H9 (cell line): ENCODE results near the gene UQCRHL. TPM values are rescaled to one million over a fixed set of nuclear protein-coding genes. Genes with fewer than 3 reads are reported as not detected.
A peak's percentile ranks its signal among the peaks of the same experiment; 100 is the strongest.

Experiments used
- DNase-seq: peaks from one replicate; pipeline ENCODE4 v3.0.0-alpha.2; 2017
- H2AFZ ChIP-seq: one replicate; pipeline ENCODE4 v1.6.1; 2013; ENCODE audit warnings: mild to moderate bottlenecking, low read length, control low read depth, moderate library complexity
- H2AK5ac ChIP-seq: 2 replicates; pipeline ENCODE4 v1.6.1; 2013; ENCODE audit warnings: low read length, control low read depth, mixed read lengths; ENCODE audit not compliant: insufficient read length
- H2BK120ac ChIP-seq: one replicate; pipeline ENCODE4 v1.6.1; 2013; ENCODE audit warnings: low read depth, mild to moderate bottlenecking, low read length, control low read depth, inconsistent platforms; ENCODE audit not compliant: poor library complexity, severe bottlenecking
- H2BK12ac ChIP-seq: 2 replicates; pipeline ENCODE4 v1.6.1; 2013; ENCODE audit warnings: low read length, control low read depth, mixed read lengths, low read depth; ENCODE audit not compliant: insufficient read length
- H2BK15ac ChIP-seq: 2 replicates; pipeline ENCODE4 v1.6.1; 2013; ENCODE audit warnings: low read depth, low read length, control low read depth
- H2BK20ac ChIP-seq: one replicate; pipeline ENCODE4 v1.6.1; 2013; ENCODE audit warnings: low read depth, mild to moderate bottlenecking, low read length, control low read depth, inconsistent platforms; ENCODE audit not compliant: poor library complexity, severe bottlenecking
- H2BK5ac ChIP-seq: 2 replicates; pipeline ENCODE4 v1.6.1; 2013; ENCODE audit warnings: low read length, control low read depth, mixed read lengths; ENCODE audit not compliant: insufficient read length
- H3K14ac ChIP-seq: 2 replicates; pipeline ENCODE4 v1.6.1; 2013; ENCODE audit warnings: low read length, control low read depth; ENCODE audit not compliant: insufficient read depth
- H3K18ac ChIP-seq: 2 replicates; pipeline ENCODE4 v1.6.1; 2013; ENCODE audit warnings: low read depth, mild to moderate bottlenecking, mixed read lengths, low read length, control low read depth; ENCODE audit not compliant: insufficient read length
- H3K23ac ChIP-seq: 2 replicates; pipeline ENCODE4 v1.6.1; 2013; ENCODE audit warnings: low read length, control low read depth, mixed read lengths, low read depth; ENCODE audit not compliant: insufficient read length
- H3K23me2 ChIP-seq: 2 replicates; pipeline ENCODE4 v1.6.1; 2013; ENCODE audit warnings: low read depth, mild to moderate bottlenecking, mixed read lengths, low read length, control low read depth; ENCODE audit not compliant: insufficient read length, poor library complexity, severe bottlenecking
- H3K27ac ChIP-seq: 2 replicates; pipeline ENCODE4 v1.5.1; 2013; ENCODE audit warnings: low read length, control low read depth, mixed read lengths, low read depth; ENCODE audit not compliant: insufficient read length
- H3K27me3 ChIP-seq: 2 replicates; pipeline ENCODE4 v1.6.1; 2013; ENCODE audit warnings: low read length, control low read depth, inconsistent platforms; ENCODE audit not compliant: insufficient read depth
- H3K4ac ChIP-seq: 2 replicates; pipeline ENCODE4 v1.6.1; 2013; ENCODE audit warnings: low read depth, mild to moderate bottlenecking, control low read depth, inconsistent platforms, low read length, moderate library complexity
- H3K4me1 ChIP-seq: 2 replicates; pipeline ENCODE4 v1.6.1; 2013; ENCODE audit warnings: low read length, control low read depth, inconsistent platforms; ENCODE audit not compliant: insufficient read depth
- H3K4me2 ChIP-seq: 2 replicates; pipeline ENCODE4 v1.6.1; 2013; ENCODE audit warnings: low read length, control low read depth, mixed read lengths; ENCODE audit not compliant: insufficient read length, insufficient read depth
- H3K56ac ChIP-seq: 2 replicates; pipeline ENCODE4 v1.6.1; 2013; ENCODE audit warnings: low read depth, mild to moderate bottlenecking, mixed read lengths, low read length, control low read depth; ENCODE audit not compliant: insufficient read length
- H3K79me1 ChIP-seq: 2 replicates; pipeline ENCODE4 v1.6.1; 2013; ENCODE audit warnings: low read depth, mild to moderate bottlenecking, moderate library complexity, low read length, control low read depth, inconsistent platforms; ENCODE audit not compliant: insufficient read depth, poor library complexity, severe bottlenecking
- H3K79me2 ChIP-seq: 2 replicates; pipeline ENCODE4 v1.6.1; 2013; ENCODE audit warnings: low read length, control low read depth, inconsistent platforms; ENCODE audit not compliant: insufficient read depth
- H3K9ac ChIP-seq: 2 replicates; pipeline ENCODE4 v1.6.1; 2013; ENCODE audit warnings: low read length, control low read depth, mixed read lengths; ENCODE audit not compliant: insufficient read length; ENCODE audit errors: extremely low read depth
- H3K9me3 ChIP-seq: one replicate; pipeline ENCODE4 v1.6.1; 2013; ENCODE audit warnings: low read depth, low read length, inconsistent platforms; ENCODE audit not compliant: control insufficient read depth
- H3T11ph ChIP-seq: one replicate; pipeline ENCODE4 v1.6.1; 2013; ENCODE audit warnings: mild to moderate bottlenecking, low read length, control low read depth, inconsistent platforms
- H4K20me1 ChIP-seq: one replicate; pipeline ENCODE4 v1.6.1; 2013; ENCODE audit not compliant: control insufficient read depth, insufficient read length, insufficient read depth
- H4K5ac ChIP-seq: 2 replicates; pipeline ENCODE4 v1.6.1; 2013; ENCODE audit warnings: low read depth, mild to moderate bottlenecking, mixed read lengths, low read length, control low read depth; ENCODE audit not compliant: insufficient read length
- H4K8ac ChIP-seq: replicated peaks from 2 replicates; pipeline ENCODE4 v1.6.1; 2013; ENCODE audit warnings: low read length, control low read depth, mixed read lengths, low read depth; ENCODE audit not compliant: insufficient read length
- H4K91ac ChIP-seq: 2 replicates; pipeline ENCODE4 v1.6.1; 2013; ENCODE audit warnings: low read depth, mild to moderate bottlenecking, moderate library complexity, mixed read lengths, low read length, control low read depth; ENCODE audit not compliant: insufficient read length
- H3K27ac Mint-ChIP-seq, 3 experiments: 2 replicates in 2 of 3; 3 replicates in 1 of 3; pipeline ENCODE4 v1.8.0; 2020 to 2021; ENCODE audit warnings: mixed read lengths in 3 of 3, mild to moderate bottlenecking in 1 of 3, moderate library complexity in 1 of 3
- H3K27me3 Mint-ChIP-seq: 2 replicates; pipeline ENCODE4 v1.8.0; 2021; ENCODE audit warnings: low read depth, mild to moderate bottlenecking, moderate library complexity, mixed read lengths
- H3K36me3 Mint-ChIP-seq, 3 experiments: 2 replicates in 2 of 3; 3 replicates in 1 of 3; pipeline ENCODE4 v1.8.0; 2020 to 2021; ENCODE audit warnings: low read depth in 3 of 3, mixed read lengths in 3 of 3; ENCODE audit not compliant: insufficient read depth in 1 of 3
- H3K4me1 Mint-ChIP-seq, 2 experiments: 2 replicates each; pipeline ENCODE4 v1.8.0; 2020; ENCODE audit warnings: mixed read lengths in 2 of 2
- H3K4me3 Mint-ChIP-seq, 2 experiments: 2 replicates in 1 of 2; 3 replicates in 1 of 2; pipeline ENCODE4 v1.8.0; 2020 to 2021; ENCODE audit warnings: mild to moderate bottlenecking in 2 of 2, mixed read lengths in 2 of 2, moderate library complexity in 1 of 2
- H3K9me3 Mint-ChIP-seq, 2 experiments: 2 replicates in 1 of 2; 3 replicates in 1 of 2; pipeline ENCODE4 v1.8.0; 2020; ENCODE audit warnings: mild to moderate bottlenecking in 2 of 2, mixed read lengths in 2 of 2, moderate library complexity in 1 of 2
- CTCF ChIP-seq: fragments of 200-600 bp; sonication (generic); conservative IDR thresholded peaks from 3 replicates; pipeline ENCODE4 v1.8.0; 2021; ENCODE audit warnings: antibody characterized with exemption, mild to moderate bottlenecking
- WGBS: extraction: QIAGEN DNeasy Blood & Tissue Kit; methylation state at CpG from one replicate; pipeline ENCODE4 v1.1.7; 2013; ENCODE audit warnings: missing lambda C conversion rate, low lambda C conversion rate, mixed read lengths; ENCODE audit not compliant: insufficient read length; ENCODE audit errors: extremely low coverage; 5-methylcytosine and 5-hydroxymethylcytosine counted together
- total RNA-seq: library from RNA; stranded (reverse); gene quantifications from 2 replicates; pipeline ENCODE4 v1.2.1, GENCODE V29; 2021

UQCRHL gene
- total RNA-seq, 1 experiment from 2014 or later: 2.0 TPM

- TF ChIP-seq CTCF: no peak
- Histone ChIP-seq H3K18ac (peak overlapping the region; percentile 91), H2BK20ac (no peak overlapping the region), H3K56ac (peak overlapping the region; percentile 77), H2BK120ac (peak overlapping the region; percentile 84), H3K4ac (peak overlapping the region; percentile 47; the same call in 1 of the 2 replicates), H3K4me1 (peaks cover 2% of the 10 kb centered on the region; the same call in 1 of the 2 replicates), H3T11ph (peak overlapping the region; percentile 92), H2BK12ac (no peak overlapping the region), H3K4me2 (peak overlapping the region; percentile 78), H3K9me3 (no peaks in the 10 kb centered on the region), H4K8ac (no peak overlapping the region), H3K27me3 (no peaks in the 10 kb centered on the region), H3K23ac (peak overlapping the region; percentile 7), H3K9ac (peak overlapping the region; percentile 91), H2AK5ac (no peak overlapping the region), H3K79me2 (peaks cover 13% of the 10 kb centered on the region; the same call in 1 of the 2 replicates), H4K91ac (peak overlapping the region; percentile 8), H2BK15ac (no peak overlapping the region), H3K23me2 (peaks cover 21% of the 10 kb centered on the region), H3K79me1 (peaks cover 3% of the 10 kb centered on the region), H3K27ac (peak overlapping the region; percentile 58), H3K14ac (peak overlapping the region; percentile 86), H2BK5ac (peak overlapping the region; percentile 58), H4K5ac (peak overlapping the region; percentile 92), H2AFZ (peak overlapping the region; percentile 82), H4K20me1 (no peaks in the 10 kb centered on the region)
- H3K4me3 Mint-ChIP-seq: peak overlapping the region; percentile 86 to 99
- H3K27me3 Mint-ChIP-seq: no peaks in the 10 kb centered on the region; the same call in 1 of the 2 replicates
- WGBS: no CpG with 5 or more reads among the region's 16 CpGs
- DNase-seq: peak; percentile 69
- H3K27ac Mint-ChIP-seq: peak overlapping the region; percentile 99 to 100 (median 99)
- H3K9me3 Mint-ChIP-seq: no peaks in the 10 kb centered on the region; a peak in 1 of 5 replicates
- H3K4me1 Mint-ChIP-seq: peaks cover 31 to 35% of the 10 kb centered on the region in 2 experiments
- peaks cover 0 to 2% (median 2%) of the 10 kb centered on the region in 3 experiments; a peak in 2 of 7 replicates for H3K36me3 Mint-ChIP-seq
Measured at GRCh38 chr1:15849775-15850324, 42.4 kb upstream of the UQCRHL start.
